ENCODE results near the gene NWD2. TPM values are rescaled to one million over a fixed set of nuclear protein-coding genes. Genes with fewer than 3 reads are reported as not detected.

Gene NWD2
- total RNA-seq, 2 donors from 2014 or later = not detected

DNA sequence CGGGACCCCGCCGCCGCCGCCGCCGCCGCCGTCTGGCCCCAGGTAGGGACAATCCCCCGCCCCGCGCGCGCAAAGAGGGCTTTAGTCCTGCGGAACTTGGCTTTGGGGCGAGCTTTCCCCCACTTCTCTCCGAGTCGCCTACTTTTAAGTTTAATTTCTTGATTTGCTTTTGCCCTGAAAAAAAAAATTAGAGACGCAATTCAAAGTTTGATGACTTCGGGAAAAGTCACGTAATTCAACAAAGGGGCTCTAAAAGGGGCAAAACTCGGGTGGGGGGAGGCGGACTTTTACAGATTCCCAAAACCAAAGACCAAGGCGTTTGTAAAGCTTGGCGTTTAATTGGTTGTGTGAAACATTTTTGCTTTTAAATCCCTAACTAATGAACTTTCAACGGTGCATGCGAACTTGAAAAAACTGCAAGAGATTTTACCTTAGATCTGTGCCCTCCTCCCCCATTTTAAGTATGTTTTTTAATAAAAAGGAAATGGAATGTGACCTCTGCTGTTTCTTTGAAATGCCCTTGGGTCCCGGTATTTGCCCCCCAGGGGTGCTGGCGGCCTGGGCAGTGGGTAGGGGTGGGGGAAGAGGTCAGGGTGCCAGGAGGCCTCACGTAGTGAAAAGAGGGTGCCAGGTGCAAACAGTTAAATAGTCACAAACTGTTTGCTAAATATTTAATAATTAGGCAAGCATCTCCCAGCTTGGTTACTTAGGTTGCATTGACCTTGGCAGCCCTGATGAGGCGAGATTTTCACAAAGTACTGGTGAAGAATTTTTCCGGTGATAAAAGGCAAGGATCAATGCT is 209.7 kb downstream of the NWD2 start:
- peak; percentile 50 for DNase-seq
- Mint-ChIP-seq H3K27ac (no peak overlapping the region), H3K4me3 (peak overlapping the region; percentile 59), H3K36me3 (ENCODE audit: low read depth) (no peaks in the 10 kb centered on the region), H3K9me3 (no peaks in the 10 kb centered on the region), H3K4me1 (peaks cover 3% of the 10 kb centered on the region), H3K27me3 (ENCODE audit: insufficient read depth) (peaks cover 40% of the 10 kb centered on the region)
- peak overlapping the region; percentile 79 for H3K4me3 ChIP-seq (ENCODE audit: low read length)
- no peaks in the 10 kb centered on the region for H3K36me3 ChIP-seq (ENCODE audit: control insufficient read depth, insufficient read depth, low read length)
- TF ChIP-seq CTCF (conservative IDR thresholded peaks at IDR 0.05) = no peak
- H3K27me3 ChIP-seq (ENCODE audit: control insufficient read depth, insufficient read depth, low read length, poor library complexity, severe bottlenecking) = peaks cover 64% of the 10 kb centered on the region
- H3K9me3 ChIP-seq (ENCODE audit: control insufficient read depth, low read length) = no peaks in the 10 kb centered on the region
- peak overlapping the region; percentile 17 for H3K9ac ChIP-seq (ENCODE audit: extremely low read depth, low read length, poor library complexity, severe bottlenecking)
- peaks cover 5% of the 10 kb centered on the region for H3K4me1 ChIP-seq (ENCODE audit: control insufficient read depth, insufficient read depth, low read length)
- no peak overlapping the region for H3K27ac ChIP-seq (ENCODE audit: low read depth, low read length)
- WGBS, 2 experiments (ENCODE audit: insufficient coverage in 1 of 2, insufficient read length in 1 of 2) = 9 to 15% methylated on average over 8 to 32 of the region's 32 CpGs

DNA sequence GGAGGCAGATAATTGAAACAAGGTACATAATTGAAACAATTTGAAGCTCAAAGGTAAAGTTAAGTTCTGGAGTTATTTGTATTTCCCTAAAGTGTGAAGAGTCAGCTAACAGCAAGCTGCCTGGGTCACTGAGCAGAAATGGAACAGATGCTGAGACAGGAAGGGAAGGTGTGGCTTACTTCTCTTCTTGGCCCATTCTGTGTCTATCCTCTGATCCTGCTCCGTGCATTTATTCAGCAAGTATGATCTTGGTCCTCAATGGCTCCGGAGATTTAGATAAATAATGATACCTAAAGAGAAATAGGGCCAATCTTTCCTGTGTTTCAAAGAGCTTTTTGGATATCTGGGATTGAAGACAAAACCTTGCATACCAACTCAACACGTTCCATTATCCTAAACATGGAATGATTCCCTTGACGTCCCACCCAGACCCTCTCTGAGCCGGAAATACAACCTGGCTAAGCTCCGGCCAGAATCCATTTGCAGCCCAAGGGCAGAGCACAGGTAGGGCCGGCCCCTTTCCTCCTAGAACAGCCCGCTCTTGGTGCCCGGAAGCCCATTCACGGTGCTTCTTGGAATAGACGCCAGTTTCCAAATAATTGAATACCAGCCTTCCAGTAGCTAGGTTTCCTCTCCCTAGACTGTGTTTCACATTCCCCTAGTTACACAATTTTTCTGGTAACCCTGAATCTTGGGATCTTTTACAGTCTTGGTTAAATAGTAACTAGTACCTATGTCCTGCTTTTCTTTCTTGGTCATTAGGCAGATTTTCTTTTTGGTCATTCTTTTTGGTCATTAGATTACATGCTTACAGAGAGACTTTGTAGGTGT is 211.0 kb downstream of the NWD2 start:
- Histone ChIP-seq H3K4me3 (ENCODE audit: low read length) (no peak overlapping the region), H3K4me1 (ENCODE audit: control insufficient read depth, insufficient read depth, low read length) (peaks cover 5% of the 10 kb centered on the region), H3K9me3 (ENCODE audit: control insufficient read depth, low read length) (no peaks in the 10 kb centered on the region), H3K27me3 (ENCODE audit: control insufficient read depth, insufficient read depth, low read length, poor library complexity, severe bottlenecking) (peaks cover 51% of the 10 kb centered on the region), H3K9ac (ENCODE audit: extremely low read depth, low read length, poor library complexity, severe bottlenecking) (no peak overlapping the region), H3K36me3 (ENCODE audit: control insufficient read depth, insufficient read depth, low read length) (no peaks in the 10 kb centered on the region), H3K27ac (ENCODE audit: low read depth, low read length) (no peak overlapping the region)
- Mint-ChIP-seq H3K27ac (no peak overlapping the region), H3K36me3 (ENCODE audit: low read depth) (no peaks in the 10 kb centered on the region), H3K27me3 (ENCODE audit: insufficient read depth) (peaks cover 31% of the 10 kb centered on the region), H3K9me3 (no peaks in the 10 kb centered on the region), H3K4me1 (peaks cover 3% of the 10 kb centered on the region), H3K4me3 (no peak overlapping the region)
- no peak for TF ChIP-seq CTCF (conservative IDR thresholded peaks at IDR 0.05)
- no peak for DNase-seq
- 92% methylated on average over 10 to 11 of the region's 11 CpGs for WGBS, 2 experiments (ENCODE audit: insufficient coverage in 1 of 2, insufficient read length in 1 of 2)

DNA sequence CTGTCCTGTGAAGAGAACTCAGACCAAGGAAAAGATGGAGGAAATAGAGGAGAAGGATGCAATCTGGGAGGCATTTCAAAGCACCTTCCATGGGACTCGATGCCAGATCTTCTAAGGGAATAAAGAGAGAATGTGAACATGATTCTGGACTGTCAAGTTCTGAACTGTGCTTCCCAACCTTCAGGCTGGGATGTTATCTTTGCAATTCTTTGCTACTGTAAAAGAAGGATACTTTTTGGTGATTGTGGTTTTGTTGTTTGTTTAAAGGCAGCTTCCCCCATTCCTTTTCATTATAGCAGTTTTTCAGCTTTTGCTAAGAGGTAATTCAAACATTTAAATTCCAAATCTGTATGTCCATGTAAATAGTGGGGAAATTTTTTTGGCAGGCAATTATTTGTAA is 217.3 kb downstream of the NWD2 start:
- no peaks in the 10 kb centered on the region for H3K9me3 ChIP-seq (ENCODE audit: control insufficient read depth, low read length)
- 100% methylated on average over 1 of the region's 1 CpG for WGBS, 2 experiments (ENCODE audit: insufficient coverage in 1 of 2, insufficient read length in 1 of 2)
- no peak for TF ChIP-seq CTCF (conservative IDR thresholded peaks at IDR 0.05)
- no peaks in the 10 kb centered on the region for H3K9me3 Mint-ChIP-seq
- no peak overlapping the region for H3K4me3 ChIP-seq (ENCODE audit: low read length)
- no peak overlapping the region for H3K27ac Mint-ChIP-seq
- H3K9ac ChIP-seq (ENCODE audit: extremely low read depth, low read length, poor library complexity, severe bottlenecking) = no peak overlapping the region
- peaks cover 4% of the 10 kb centered on the region for H3K27me3 Mint-ChIP-seq (ENCODE audit: insufficient read depth)
- H3K36me3 ChIP-seq (ENCODE audit: control insufficient read depth, insufficient read depth, low read length) = no peaks in the 10 kb centered on the region
- H3K27ac ChIP-seq (ENCODE audit: low read depth, low read length) = no peak overlapping the region
- H3K4me1 ChIP-seq (ENCODE audit: control insufficient read depth, insufficient read depth, low read length) = no peaks in the 10 kb centered on the region
- no peak overlapping the region for H3K4me3 Mint-ChIP-seq
- no peak for DNase-seq
- peaks cover under 1% of the 10 kb centered on the region for H3K27me3 ChIP-seq (ENCODE audit: control insufficient read depth, insufficient read depth, low read length, poor library complexity, severe bottlenecking)
- peaks cover 2% of the 10 kb centered on the region for H3K4me1 Mint-ChIP-seq
- no peaks in the 10 kb centered on the region for H3K36me3 Mint-ChIP-seq (ENCODE audit: low read depth)
